H1 (cell line): ENCODE measurements around the gene MYMX. TPM values are rescaled to one million over a fixed set of nuclear protein-coding genes. Genes with fewer than 3 reads are reported as not detected.

ENCODE experiments used
- polyA plus RNA-seq, 7 experiments: library from polyadenylated mRNA; depleted of rRNA in 3 of 7; stranded (reverse) in 5 of 7; unstranded in 2 of 7; fragments of >200 nt in 5 of 7; fragments of 200-250 nt in 2 of 7; gene quantifications; 1 replicate in 5 of 7; 2 replicates in 1 of 7; 4 replicates in 1 of 7; pipeline versions ENCODE4 v1.2.1 to v1.2.3, GENCODE V29; 2011 to 2013; ENCODE audit warnings: missing spikeins in 2 of 7, mixed read lengths in 2 of 7
- total RNA-seq: library from RNA; stranded (reverse); fragmentation: NEBNext Ultra II Directional; extraction: Animal tissue kit (Norgen Biotek cat#: 25700); gene quantifications from 2 replicates; pipeline ENCODE4 v1.2.1, GENCODE V29; 2021
- TF ChIP-seq, protein P1 (sequence below), 3 experiments: IDR thresholded peaks; 1 replicate in 2 of 3; 2 replicates in 1 of 3; pipeline versions ENCODE4 v1.5.1 to v1.6.1; 2011; ENCODE audit warnings: low read length in 3 of 3, mild to moderate bottlenecking in 3 of 3, inconsistent platforms in 2 of 3, low read depth in 1 of 3, moderate library complexity in 1 of 3; ENCODE audit not compliant: insufficient read depth in 1 of 3; ENCODE audit errors: control extremely low read depth in 1 of 3

Gene MYMX
- total and polyA plus RNA-seq, 2 of the 8 experiments (the other 6 are each of a cell fraction or from before 2014, with no cell fraction given) = 4.7 to 6.9 TPM

DNA sequence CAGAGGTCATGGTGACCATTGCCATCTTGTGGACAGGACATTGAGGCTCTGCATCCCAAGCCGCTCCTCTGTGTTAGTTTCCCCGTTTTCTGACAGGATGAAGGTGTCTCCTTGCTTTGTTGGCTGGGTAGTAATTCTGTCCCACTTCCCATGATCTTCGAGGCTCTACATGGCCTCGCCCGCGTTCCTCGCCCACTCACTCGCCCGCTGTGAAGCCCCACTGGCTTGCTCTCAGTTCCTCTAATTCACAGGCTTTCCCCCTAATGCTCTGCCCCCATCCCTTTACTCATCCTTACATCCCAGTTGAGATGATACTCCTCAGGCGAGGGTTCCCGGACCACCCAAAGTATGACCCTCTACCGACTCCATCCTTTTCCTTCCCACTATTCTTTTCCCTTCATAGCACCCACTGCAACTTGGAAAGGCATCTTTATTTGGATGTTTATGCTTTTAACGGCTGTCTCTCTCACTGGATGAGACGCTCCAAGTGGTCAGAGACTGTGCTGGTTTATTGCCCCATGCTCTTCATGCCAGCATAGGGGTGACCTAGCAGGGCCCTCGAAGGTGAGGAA lies 41.1 kb downstream of the MYMX start (continued):
- TF ChIP-seq, protein P1, sequence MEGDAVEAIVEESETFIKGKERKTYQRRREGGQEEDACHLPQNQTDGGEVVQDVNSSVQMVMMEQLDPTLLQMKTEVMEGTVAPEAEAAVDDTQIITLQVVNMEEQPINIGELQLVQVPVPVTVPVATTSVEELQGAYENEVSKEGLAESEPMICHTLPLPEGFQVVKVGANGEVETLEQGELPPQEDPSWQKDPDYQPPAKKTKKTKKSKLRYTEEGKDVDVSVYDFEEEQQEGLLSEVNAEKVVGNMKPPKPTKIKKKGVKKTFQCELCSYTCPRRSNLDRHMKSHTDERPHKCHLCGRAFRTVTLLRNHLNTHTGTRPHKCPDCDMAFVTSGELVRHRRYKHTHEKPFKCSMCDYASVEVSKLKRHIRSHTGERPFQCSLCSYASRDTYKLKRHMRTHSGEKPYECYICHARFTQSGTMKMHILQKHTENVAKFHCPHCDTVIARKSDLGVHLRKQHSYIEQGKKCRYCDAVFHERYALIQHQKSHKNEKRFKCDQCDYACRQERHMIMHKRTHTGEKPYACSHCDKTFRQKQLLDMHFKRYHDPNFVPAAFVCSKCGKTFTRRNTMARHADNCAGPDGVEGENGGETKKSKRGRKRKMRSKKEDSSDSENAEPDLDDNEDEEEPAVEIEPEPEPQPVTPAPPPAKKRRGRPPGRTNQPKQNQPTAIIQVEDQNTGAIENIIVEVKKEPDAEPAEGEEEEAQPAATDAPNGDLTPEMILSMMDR (IDR thresholded peaks at IDR 0.05; ENCODE audit: control extremely low read depth in 1 of 3, insufficient read depth in 1 of 3, low read depth in 1 of 3, low read length in 3 of 3) = no peak
